ENCODE measurements around the gene VIPR1. TPM values are rescaled to one million over a fixed set of nuclear protein-coding genes. Genes with fewer than 3 reads are reported as not detected.

The VIPR1 gene
- total and polyA plus RNA-seq, 4 donors: 2.3 to 41.8 (median 14.6) TPM

- no peak for DNase-seq (ENCODE audit: low spot score)
- Histone ChIP-seq H3K9ac (ENCODE audit: low read depth in 1 of 2, low read length in 2 of 2) (no peak overlapping the region), H3K27ac (ENCODE audit: low read depth in 1 of 2, low read length in 2 of 2) (no peak overlapping the region), H3K36me3 (ENCODE audit: control insufficient read depth in 4 of 4, insufficient read depth in 3 of 4, low read depth in 1 of 4, low read length in 3 of 4) (peaks cover 0 to 2% (median under 1%) of the 10 kb centered on the region in 4 donors), H3K4me3 (ENCODE audit: low read depth in 1 of 3, low read length in 3 of 3) (no peak overlapping the region), H3K4me1 (ENCODE audit: control insufficient read depth in 4 of 4, insufficient read depth in 4 of 4, low read length in 3 of 4) (peaks cover 7 to 35% (median 26%) of the 10 kb centered on the region in 4 donors), H3K27me3 (ENCODE audit: control insufficient read depth in 4 of 4, insufficient read depth in 4 of 4, low read length in 3 of 4) (no peaks in the 10 kb centered on the region), H3K9me3 (ENCODE audit: control insufficient read depth in 4 of 4, low read length in 3 of 4) (no peaks in the 10 kb centered on the region)
- WGBS: 92% methylated on average over 3 of the region's 3 CpGs
- TF ChIP-seq RAD21 (IDR thresholded peaks at IDR 0.05): no peak
- TF ChIP-seq HNF4A (conservative IDR thresholded peaks at IDR 0.05): no peak
- no peak for TF ChIP-seq EGR1 (IDR thresholded peaks at IDR 0.05; ENCODE audit: low read depth in 2 of 2)
- no peak for TF ChIP-seq FOXA1 (IDR thresholded peaks at IDR 0.05)
- no peak for TF ChIP-seq NR2F2 (IDR thresholded peaks at IDR 0.05)
- no peak for TF ChIP-seq JUND (IDR thresholded peaks at IDR 0.05)
- no peak for TF ChIP-seq ZBTB33 (IDR thresholded peaks at IDR 0.05)
- TF ChIP-seq SP1 (IDR thresholded peaks at IDR 0.05): no peak
- no peak for TF ChIP-seq REST (IDR thresholded peaks at IDR 0.05)
- no peak for TF ChIP-seq MAX (IDR thresholded peaks at IDR 0.05)
- no peak for TF ChIP-seq FOXA2 (IDR thresholded peaks at IDR 0.05)
- no peak for TF ChIP-seq CTCF (IDR thresholded peaks at IDR 0.05; ENCODE audit: low read depth, low read length, missing input control)
- no peak for TF ChIP-seq HNF4G (IDR thresholded peaks at IDR 0.05)
Measured at GRCh38 chr3:42546691-42547213, 44.3 kb downstream of the VIPR1 start.

- Histone ChIP-seq H3K4me3 (ENCODE audit: low read depth in 1 of 3, low read length in 3 of 3) (no peak overlapping the region), H3K36me3 (ENCODE audit: control insufficient read depth in 4 of 4, insufficient read depth in 3 of 4, low read depth in 1 of 4, low read length in 3 of 4) (peaks cover 0 to 6% (median 2%) of the 10 kb centered on the region in 4 donors), H3K9me3 (ENCODE audit: control insufficient read depth in 4 of 4, low read length in 3 of 4) (no peaks in the 10 kb centered on the region), H3K27me3 (ENCODE audit: control insufficient read depth in 4 of 4, insufficient read depth in 4 of 4, low read length in 3 of 4) (no peaks in the 10 kb centered on the region), H3K9ac (ENCODE audit: low read depth in 1 of 2, low read length in 2 of 2) (no peak overlapping the region), H3K27ac (ENCODE audit: low read depth in 1 of 2, low read length in 2 of 2) (no peak overlapping the region), H3K4me1 (ENCODE audit: control insufficient read depth in 4 of 4, insufficient read depth in 4 of 4, low read length in 3 of 4) (peaks cover 7 to 35% (median 26%) of the 10 kb centered on the region in 4 donors)
- TF ChIP-seq CTCF (IDR thresholded peaks at IDR 0.05; ENCODE audit: low read depth, low read length, missing input control): peak; percentile 89
- no peak for TF ChIP-seq JUND (IDR thresholded peaks at IDR 0.05)
- no peak for TF ChIP-seq FOXA1 (IDR thresholded peaks at IDR 0.05)
- TF ChIP-seq RAD21 (IDR thresholded peaks at IDR 0.05): peak; percentile 78 to 87
- peak; percentile 79 for DNase-seq (ENCODE audit: low spot score)
- WGBS: 31% methylated on average over 7 of the region's 7 CpGs
Measured at GRCh38 chr3:42547401-42547945, 45.0 kb downstream of the VIPR1 start.
